Measurements from ENCODE around the gene DGKG. TPM values are rescaled to one million over a fixed set of nuclear protein-coding genes. Genes with fewer than 3 reads are reported as not detected.

DGKG gene
- polyA plus RNA-seq, 3 donors = 4.2 to 9.2 (median 4.3) TPM

DNA sequence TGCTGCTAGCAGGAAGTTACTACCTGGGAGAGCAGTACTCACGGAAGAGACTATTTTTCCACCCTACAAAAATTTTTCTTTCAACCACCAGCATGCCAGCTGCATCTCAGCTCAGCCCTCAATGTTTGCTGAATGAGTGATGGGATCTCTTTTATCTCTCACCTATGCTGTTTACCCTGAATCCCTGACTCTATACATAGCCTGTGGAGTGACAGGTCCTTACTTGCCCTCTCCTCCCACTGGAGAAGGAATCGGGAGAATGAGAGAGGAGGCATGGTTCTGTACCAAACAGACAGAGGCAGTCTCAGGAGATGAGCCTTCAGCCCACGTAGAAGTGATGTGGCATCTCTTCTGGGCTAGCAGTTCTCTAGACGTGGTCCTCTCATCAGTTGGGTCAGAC is 6.7 kb upstream of the DGKG start:
- Histone ChIP-seq H3K27ac (ENCODE audit: low read depth in 1 of 2, low read length in 2 of 2) (no peak overlapping the region), H3K9me3 (replicated peaks in 1 of 2; ENCODE audit: control insufficient read depth in 1 of 2, insufficient read depth in 1 of 2, low read length in 2 of 2) (no peaks in the 10 kb centered on the region), H4K20me1 (ENCODE audit: insufficient read depth, low read length) (no peaks in the 10 kb centered on the region), H2AFZ (ENCODE audit: insufficient read depth, low read depth, low read length, poor library complexity, severe bottlenecking) (no peak overlapping the region), H3K79me2 (ENCODE audit: insufficient read depth, low read length) (peaks cover 18% of the 10 kb centered on the region), H3K36me3 (replicated peaks in 1 of 2; ENCODE audit: control insufficient read depth in 1 of 2, insufficient read depth in 2 of 2, low read length in 2 of 2) (no peaks in the 10 kb centered on the region), H3K4me3 (replicated peaks in 1 of 3; ENCODE audit: low read depth in 2 of 3, low read length in 3 of 3) (no peak overlapping the region), H3K4me2 (replicated peaks; ENCODE audit: extremely low read depth, low read length, poor library complexity, severe bottlenecking) (no peak overlapping the region), H3K4me1 (ENCODE audit: control insufficient read depth in 1 of 2, insufficient read depth in 2 of 2, low read length in 2 of 2) (peaks cover 72 to 83% of the 10 kb centered on the region in 2 donors), H3K27me3 (ENCODE audit: control insufficient read depth in 2 of 2, insufficient read depth in 2 of 2, low read length in 2 of 2) (no peaks in the 10 kb centered on the region), H3K9ac (ENCODE audit: insufficient read depth, low read length, poor library complexity, severe bottlenecking) (no peak overlapping the region)
- intact Hi-C loops (cut with micrococcal nuclease) = loop anchor here (5.0 kb wide), 1 partner anchor 36 kb away; no protein-coding TSS in a partner anchor
- WGBS (ENCODE audit: insufficient coverage) = 79% methylated on average over 2 of the region's 4 CpGs
- Mint-ChIP-seq H3K4me3 (no peak overlapping the region), H3K9me3 (no peaks in the 10 kb centered on the region), H3K27ac (peak overlapping the region in 1 of 7 donors; percentile 66), H3K36me3 (no peaks in the 10 kb centered on the region), H3K27me3 (ENCODE audit: low read depth in 3 of 3) (peaks cover 0 to 2% (median 1%) of the 10 kb centered on the region in 3 donors), H3K4me1 (peaks cover 88% of the 10 kb centered on the region)
- TF ChIP-seq, protein P1, sequence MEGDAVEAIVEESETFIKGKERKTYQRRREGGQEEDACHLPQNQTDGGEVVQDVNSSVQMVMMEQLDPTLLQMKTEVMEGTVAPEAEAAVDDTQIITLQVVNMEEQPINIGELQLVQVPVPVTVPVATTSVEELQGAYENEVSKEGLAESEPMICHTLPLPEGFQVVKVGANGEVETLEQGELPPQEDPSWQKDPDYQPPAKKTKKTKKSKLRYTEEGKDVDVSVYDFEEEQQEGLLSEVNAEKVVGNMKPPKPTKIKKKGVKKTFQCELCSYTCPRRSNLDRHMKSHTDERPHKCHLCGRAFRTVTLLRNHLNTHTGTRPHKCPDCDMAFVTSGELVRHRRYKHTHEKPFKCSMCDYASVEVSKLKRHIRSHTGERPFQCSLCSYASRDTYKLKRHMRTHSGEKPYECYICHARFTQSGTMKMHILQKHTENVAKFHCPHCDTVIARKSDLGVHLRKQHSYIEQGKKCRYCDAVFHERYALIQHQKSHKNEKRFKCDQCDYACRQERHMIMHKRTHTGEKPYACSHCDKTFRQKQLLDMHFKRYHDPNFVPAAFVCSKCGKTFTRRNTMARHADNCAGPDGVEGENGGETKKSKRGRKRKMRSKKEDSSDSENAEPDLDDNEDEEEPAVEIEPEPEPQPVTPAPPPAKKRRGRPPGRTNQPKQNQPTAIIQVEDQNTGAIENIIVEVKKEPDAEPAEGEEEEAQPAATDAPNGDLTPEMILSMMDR (IDR thresholded peaks at IDR 0.05) = no peak
- no peak for DNase-seq

DNA sequence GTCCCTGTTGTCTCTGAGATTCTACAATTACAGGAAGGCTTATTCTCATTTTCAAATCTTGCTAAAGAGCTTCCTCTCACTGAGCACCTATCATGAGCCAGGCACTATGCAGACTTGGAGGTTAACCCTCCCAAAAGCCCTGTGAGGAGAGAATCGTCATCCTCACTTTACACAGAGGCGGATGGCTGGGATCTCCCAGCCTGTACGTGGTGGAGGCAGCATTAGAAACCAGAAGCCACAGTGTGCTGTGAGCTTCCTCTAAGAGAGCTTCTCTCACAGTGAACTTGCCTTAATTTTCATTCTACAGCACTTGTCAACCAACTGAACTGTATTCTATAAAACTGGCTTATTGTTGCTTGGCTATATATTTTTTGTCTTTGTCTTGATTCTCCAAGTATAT is 6.1 kb upstream of the DGKG start:
- peaks cover 14% of the 10 kb centered on the region for H3K79me2 ChIP-seq (ENCODE audit: insufficient read depth, low read length)
- WGBS (ENCODE audit: insufficient coverage) = 10% methylated on average over 2 of the region's 3 CpGs
- H3K4me3 ChIP-seq (replicated peaks in 1 of 3; ENCODE audit: low read depth in 2 of 3, low read length in 3 of 3) = no peak overlapping the region
- Mint-ChIP-seq H3K4me3 (peak overlapping the region in 1 of 2 donors; percentile 26), H3K4me1 (peaks cover 88% of the 10 kb centered on the region), H3K36me3 (no peaks in the 10 kb centered on the region), H3K27ac (no peak overlapping the region), H3K9me3 (no peaks in the 10 kb centered on the region), H3K27me3 (ENCODE audit: low read depth in 3 of 3) (peaks cover 0 to 2% (median 1%) of the 10 kb centered on the region in 3 donors)
- no peak overlapping the region for H2AFZ ChIP-seq (ENCODE audit: insufficient read depth, low read depth, low read length, poor library complexity, severe bottlenecking)
- intact Hi-C loops (cut with micrococcal nuclease) = loop anchor here (5.0 kb wide), 1 partner anchor 36 kb away; no protein-coding TSS in a partner anchor
- peak overlapping the region in 1 of 2 donors; percentile 17 for H3K27ac ChIP-seq (ENCODE audit: low read depth in 1 of 2, low read length in 2 of 2)
- H4K20me1 ChIP-seq (ENCODE audit: insufficient read depth, low read length) = no peaks in the 10 kb centered on the region
- peak; percentile 32 to 44 (median 38) for DNase-seq
- peaks cover 72 to 83% of the 10 kb centered on the region in 2 donors for H3K4me1 ChIP-seq (ENCODE audit: control insufficient read depth in 1 of 2, insufficient read depth in 2 of 2, low read length in 2 of 2)
- peak overlapping the region; percentile 16 for H3K4me2 ChIP-seq (replicated peaks; ENCODE audit: extremely low read depth, low read length, poor library complexity, severe bottlenecking)
- no peaks in the 10 kb centered on the region for H3K27me3 ChIP-seq (ENCODE audit: control insufficient read depth in 2 of 2, insufficient read depth in 2 of 2, low read length in 2 of 2)
- no peaks in the 10 kb centered on the region for H3K9me3 ChIP-seq (replicated peaks in 1 of 2; ENCODE audit: control insufficient read depth in 1 of 2, insufficient read depth in 1 of 2, low read length in 2 of 2)
- TF ChIP-seq, protein P1 (IDR thresholded peaks at IDR 0.05) = no peak
- H3K36me3 ChIP-seq (replicated peaks in 1 of 2; ENCODE audit: control insufficient read depth in 1 of 2, insufficient read depth in 2 of 2, low read length in 2 of 2) = no peaks in the 10 kb centered on the region
- H3K9ac ChIP-seq (ENCODE audit: insufficient read depth, low read length, poor library complexity, severe bottlenecking) = no peak overlapping the region
